NCI-H1417 treated with DMSO at 0.1 percent for 48 hours (cell line): ENCODE measurements around the gene PNPLA7.
"Not testable (repeated sequence)": the region's sequence is repeated elsewhere in the genome, so short reads cannot be mapped to it uniquely, and the experiment has no call there.

Source experiments
- DNase-seq: peaks from one replicate; lab custom pipeline; 2025; lab: John Stamatoyannopoulos, UW

PNPLA7 gene

GRCh38 chr9:137417161-137418021 lies 132.8 kb downstream of the PNPLA7 start:
- DNase-seq = no peak

DNA sequence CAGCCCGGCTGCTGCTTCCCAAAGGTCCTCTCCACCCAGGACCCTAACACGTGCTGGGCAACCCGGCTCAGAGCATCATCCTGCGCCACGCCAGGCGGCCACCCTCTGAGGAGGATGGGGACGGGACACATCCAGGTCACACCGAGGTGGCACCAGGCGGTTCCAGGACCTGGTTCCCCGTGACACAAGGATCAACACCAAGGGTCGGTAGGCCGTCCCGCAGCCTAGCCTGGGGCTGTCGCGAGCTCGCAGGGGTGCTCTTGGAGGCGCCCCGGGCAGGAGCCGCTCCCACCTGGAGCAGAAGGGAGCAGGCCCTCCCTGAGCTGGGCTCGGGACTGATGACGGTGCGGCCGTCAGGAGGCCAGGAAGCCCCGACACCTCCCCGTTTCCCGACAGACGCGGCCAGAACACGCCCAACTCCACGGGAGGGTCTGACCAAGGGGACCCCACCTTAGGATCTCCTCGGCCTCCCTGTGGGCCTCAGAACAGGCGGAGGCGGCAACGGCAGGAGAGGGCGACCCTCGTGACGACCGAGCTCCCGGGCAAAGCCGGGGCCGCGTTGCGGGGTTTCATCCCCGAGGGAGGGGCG lies 133.5 kb downstream of the PNPLA7 start:
- no peak for DNase-seq

GRCh38 chr9:137416006-137416562 lies 134.1 kb downstream of the PNPLA7 start:
- DNase-seq = no peak

- DNase-seq = no peak
Observed at GRCh38 chr9:137415451-137415850, 134.8 kb downstream of the PNPLA7 start.

- DNase-seq = no peak
Observed at GRCh38 chr9:137412431-137412830, 137.8 kb downstream of the PNPLA7 start.

GRCh38 chr9:137411645-137412380 lies 138.4 kb downstream of the PNPLA7 start:
- no peak for DNase-seq

- DNase-seq = no peak
Observed at GRCh38 chr9:137411260-137411644, 138.9 kb downstream of the PNPLA7 start.

GRCh38 chr9:137410891-137411249 lies 139.3 kb downstream of the PNPLA7 start:
- DNase-seq = no peak

DNA sequence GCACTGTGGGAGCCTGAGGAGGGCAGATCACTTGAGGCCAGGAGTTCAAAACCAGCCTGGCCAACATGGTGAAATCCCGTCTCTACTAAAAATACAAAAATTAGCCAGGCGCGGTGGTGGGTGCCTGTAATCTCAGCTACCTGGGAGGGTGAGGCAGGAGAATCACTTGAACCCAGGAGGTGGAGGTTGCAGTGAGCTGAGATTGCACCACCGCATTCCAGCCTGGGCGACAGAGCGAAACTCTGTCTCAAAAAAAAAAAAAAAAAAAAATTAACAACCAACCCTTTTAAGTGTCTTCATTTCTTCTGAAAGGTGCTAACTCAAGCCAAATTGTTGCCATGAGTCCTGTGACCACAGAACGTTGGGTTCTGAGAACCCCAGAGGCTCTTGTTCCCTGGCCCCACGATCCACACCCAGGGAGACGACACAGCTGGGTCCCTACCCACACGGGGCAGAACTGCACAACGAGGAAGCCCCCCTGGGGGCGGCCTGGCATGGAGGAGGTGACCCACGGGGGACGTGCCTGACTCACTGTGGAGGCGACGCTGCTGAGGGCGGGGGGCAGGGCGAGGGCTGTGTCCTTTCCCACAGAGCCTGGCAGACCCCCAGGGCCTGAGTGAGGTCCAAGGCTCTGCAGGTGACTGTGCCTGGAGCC lies 139.8 kb downstream of the PNPLA7 start:
- DNase-seq = not testable (repeated sequence)
